ENCODE results near the gene NCOR1.

Gene NCOR1

DNA sequence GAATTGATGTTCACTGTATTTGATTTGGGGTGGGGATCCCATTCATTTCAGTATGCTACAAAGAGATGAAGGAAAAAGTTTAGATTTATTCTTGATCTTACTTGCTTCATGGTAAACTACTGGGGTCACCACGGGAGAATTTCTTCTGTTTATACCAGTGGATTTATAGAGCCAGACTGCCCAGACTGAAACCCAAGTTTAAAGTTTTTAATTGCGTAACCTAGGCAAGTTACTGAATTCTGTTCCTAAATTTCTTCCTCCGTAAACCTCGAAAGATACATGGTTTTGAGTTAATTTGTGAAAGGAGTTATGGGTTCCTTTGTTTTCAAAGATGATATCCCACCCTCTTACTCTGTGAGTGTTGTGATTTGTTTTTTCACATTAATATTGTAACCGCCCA lies 28.1 kb upstream of the NCOR1 start:
- no peaks in the 10 kb centered on the region for H3K36me3 ChIP-seq (ENCODE audit: low read length)
- H3K9me3 ChIP-seq (ENCODE audit: insufficient read depth, low read length), result no peaks in the 10 kb centered on the region
- H3K27me3 ChIP-seq (ENCODE audit: low read length), result no peaks in the 10 kb centered on the region
- H3K4me2 ChIP-seq (ENCODE audit: low read depth, low read length, poor library complexity, severe bottlenecking), result no peak overlapping the region
- H3F3A ChIP-seq (ENCODE audit: insufficient read depth), result no peaks in the 10 kb centered on the region
- no peak overlapping the region for H3K4me3 ChIP-seq (ENCODE audit: insufficient read depth, low read length, poor library complexity, severe bottlenecking)
- no peak overlapping the region for H3K9ac ChIP-seq (ENCODE audit: low read length)
- no peak overlapping the region for H2AFZ ChIP-seq (ENCODE audit: low read depth, low read length, severe bottlenecking)
- TF ChIP-seq, protein P1, sequence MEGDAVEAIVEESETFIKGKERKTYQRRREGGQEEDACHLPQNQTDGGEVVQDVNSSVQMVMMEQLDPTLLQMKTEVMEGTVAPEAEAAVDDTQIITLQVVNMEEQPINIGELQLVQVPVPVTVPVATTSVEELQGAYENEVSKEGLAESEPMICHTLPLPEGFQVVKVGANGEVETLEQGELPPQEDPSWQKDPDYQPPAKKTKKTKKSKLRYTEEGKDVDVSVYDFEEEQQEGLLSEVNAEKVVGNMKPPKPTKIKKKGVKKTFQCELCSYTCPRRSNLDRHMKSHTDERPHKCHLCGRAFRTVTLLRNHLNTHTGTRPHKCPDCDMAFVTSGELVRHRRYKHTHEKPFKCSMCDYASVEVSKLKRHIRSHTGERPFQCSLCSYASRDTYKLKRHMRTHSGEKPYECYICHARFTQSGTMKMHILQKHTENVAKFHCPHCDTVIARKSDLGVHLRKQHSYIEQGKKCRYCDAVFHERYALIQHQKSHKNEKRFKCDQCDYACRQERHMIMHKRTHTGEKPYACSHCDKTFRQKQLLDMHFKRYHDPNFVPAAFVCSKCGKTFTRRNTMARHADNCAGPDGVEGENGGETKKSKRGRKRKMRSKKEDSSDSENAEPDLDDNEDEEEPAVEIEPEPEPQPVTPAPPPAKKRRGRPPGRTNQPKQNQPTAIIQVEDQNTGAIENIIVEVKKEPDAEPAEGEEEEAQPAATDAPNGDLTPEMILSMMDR (IDR thresholded peaks at IDR 0.05; ENCODE audit: insufficient read depth, low read length, poor library complexity, severe bottlenecking), result no peak
- TF ChIP-seq EZH2phosphoT487 (conservative IDR thresholded peaks at IDR 0.05; ENCODE audit: low read length), result no peak
- H4K20me1 ChIP-seq (ENCODE audit: low read depth, low read length), result no peaks in the 10 kb centered on the region
- peaks cover 18% of the 10 kb centered on the region; the same call in 1 of the 2 replicates for H3K79me2 ChIP-seq (ENCODE audit: insufficient read depth, low read length)
- no peak overlapping the region for H3K27ac ChIP-seq (ENCODE audit: low read depth, low read length)
- no peaks in the 10 kb centered on the region for H3K9me2 ChIP-seq (replicated peaks; ENCODE audit: insufficient read depth, low read length)

DNA sequence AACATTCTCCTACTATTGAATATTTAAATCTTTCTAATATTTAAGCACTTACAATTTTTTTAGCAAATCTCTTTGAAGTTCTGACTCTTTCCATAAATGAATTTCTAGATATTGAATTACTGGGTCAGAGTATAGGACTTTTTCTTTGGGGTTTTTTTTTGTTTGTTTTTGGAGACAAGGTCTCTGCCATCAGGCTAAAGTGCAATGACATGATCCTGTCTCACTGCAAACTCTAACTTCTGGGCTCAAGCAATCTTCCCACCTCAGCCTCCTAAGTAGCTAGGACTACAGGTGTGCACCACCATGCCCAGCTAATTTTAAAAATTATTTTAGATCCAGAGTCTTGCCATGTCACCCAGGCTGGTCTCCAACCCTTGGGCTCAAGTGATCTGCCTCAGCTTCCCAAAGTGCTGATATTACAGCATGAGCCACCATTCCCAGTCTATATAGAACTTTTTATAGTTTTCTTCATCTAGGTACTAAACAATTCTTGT lies 26.6 kb upstream of the NCOR1 start:
- Histone ChIP-seq H3K36me3 (ENCODE audit: low read length) (no peaks in the 10 kb centered on the region), H3K9me2 (replicated peaks; ENCODE audit: insufficient read depth, low read length) (no peaks in the 10 kb centered on the region), H4K20me1 (ENCODE audit: low read depth, low read length) (no peaks in the 10 kb centered on the region), H3K27me3 (ENCODE audit: low read length) (no peaks in the 10 kb centered on the region), H3K9ac (ENCODE audit: low read length) (no peak overlapping the region), H2AFZ (ENCODE audit: low read depth, low read length, severe bottlenecking) (no peak overlapping the region), H3K4me3 (ENCODE audit: insufficient read depth, low read length, poor library complexity, severe bottlenecking) (no peak overlapping the region), H3K79me2 (ENCODE audit: insufficient read depth, low read length) (peaks cover 15% of the 10 kb centered on the region; the same call in 1 of the 2 replicates), H3K9me3 (ENCODE audit: insufficient read depth, low read length) (no peaks in the 10 kb centered on the region), H3F3A (ENCODE audit: insufficient read depth) (no peaks in the 10 kb centered on the region), H3K27ac (ENCODE audit: low read depth, low read length) (no peak overlapping the region), H3K4me2 (ENCODE audit: low read depth, low read length, poor library complexity, severe bottlenecking) (no peak overlapping the region)
- no peak for TF ChIP-seq EZH2phosphoT487 (conservative IDR thresholded peaks at IDR 0.05; ENCODE audit: low read length)
- TF ChIP-seq, protein P1 (IDR thresholded peaks at IDR 0.05; ENCODE audit: insufficient read depth, low read length, poor library complexity, severe bottlenecking), result no peak

DNA sequence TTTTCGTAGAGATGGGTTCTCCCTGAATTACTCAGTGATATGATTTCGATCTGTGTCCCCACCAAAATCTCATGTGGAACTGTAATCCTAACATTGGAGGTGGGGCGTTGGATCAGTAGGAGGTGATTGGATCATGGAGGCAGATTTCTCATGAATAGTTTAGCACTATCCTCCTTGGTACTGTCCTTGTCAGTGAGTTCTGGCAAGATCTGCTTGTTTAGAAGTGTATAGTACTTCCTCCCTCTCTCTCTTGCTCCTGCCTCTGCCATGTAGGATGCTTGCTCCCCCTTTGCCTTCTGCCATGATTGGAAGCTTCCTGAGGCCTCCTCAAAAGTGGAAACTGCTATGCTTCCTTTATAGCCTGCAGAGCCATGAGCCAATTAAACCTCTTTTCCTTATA lies 24.6 kb upstream of the NCOR1 start:
- H3K4me2 ChIP-seq (ENCODE audit: low read depth, low read length, poor library complexity, severe bottlenecking), result no peak overlapping the region
- no peak for TF ChIP-seq EZH2phosphoT487 (conservative IDR thresholded peaks at IDR 0.05; ENCODE audit: low read length)
- TF ChIP-seq, protein P1 (IDR thresholded peaks at IDR 0.05; ENCODE audit: insufficient read depth, low read length, poor library complexity, severe bottlenecking), result no peak

More for the DNA sequence above, 24.6 kb upstream of the NCOR1 start:
- Histone ChIP-seq H4K20me1 (ENCODE audit: low read depth, low read length) (no peaks in the 10 kb centered on the region), H3K9me2 (replicated peaks; ENCODE audit: insufficient read depth, low read length) (no peaks in the 10 kb centered on the region), H3K27me3 (ENCODE audit: low read length) (no peaks in the 10 kb centered on the region), H3K79me2 (ENCODE audit: insufficient read depth, low read length) (peaks cover 15% of the 10 kb centered on the region; the same call in 1 of the 2 replicates), H3K9ac (ENCODE audit: low read length) (no peak overlapping the region), H3K36me3 (ENCODE audit: low read length) (no peaks in the 10 kb centered on the region), H3F3A (ENCODE audit: insufficient read depth) (no peaks in the 10 kb centered on the region), H2AFZ (ENCODE audit: low read depth, low read length, severe bottlenecking) (no peak overlapping the region), H3K9me3 (ENCODE audit: insufficient read depth, low read length) (no peaks in the 10 kb centered on the region), H3K27ac (ENCODE audit: low read depth, low read length) (no peak overlapping the region), H3K4me3 (ENCODE audit: insufficient read depth, low read length, poor library complexity, severe bottlenecking) (no peak overlapping the region)
